ENCODE results near the gene GGT1. TPM values are rescaled to one million over a fixed set of nuclear protein-coding genes. Genes with fewer than 3 reads are reported as not detected.
"Not testable (repeated sequence)": the region's sequence is repeated elsewhere in the genome, so short reads cannot be mapped to it uniquely, and the experiment has no call there.

Gene GGT1
- 4.0 TPM for total RNA-seq
- long read RNA-seq, partial matches to known transcripts: 3 of 8 reads
- long read RNA-seq, other reads (novel, unspliced or antisense): 4 of 8 reads

GRCh38 chr22:24602847-24603769 lies at the start of gene GGT1:
Gene GGT1, plus strand, starts transcription at chr22:24603193. Its CDS starts 7,889 bp downstream, at chr22:24611082.
- not testable (repeated sequence) for DNase-seq (ENCODE audit: low spot score)

GRCh38 chr22:24553597-24554312 lies 49.2 kb upstream of the GGT1 start:
- DNase-seq (ENCODE audit: low spot score): no peak

- no peak for DNase-seq (ENCODE audit: low spot score)
Observed at GRCh38 chr22:24554313-24555164, 48.5 kb upstream of the GGT1 start, which contains the start of gene GUCD1. Gene GUCD1, minus strand, starts transcription at chr22:24555138. Its CDS starts 147 bp downstream, at chr22:24554991.

- peak; percentile 100 for DNase-seq (ENCODE audit: low spot score)
Observed at GRCh38 chr22:24555165-24556039, 47.6 kb upstream of the GGT1 start, which contains the start of gene SNRPD3. Gene SNRPD3, plus strand, starts transcription at chr22:24555999. Its CDS starts 1,676 bp downstream, at chr22:24557675.

- no peak for DNase-seq (ENCODE audit: low spot score)
Observed at GRCh38 chr22:24559471-24559870, 43.5 kb upstream of the GGT1 start.

GRCh38 chr22:24563246-24563645 lies 39.7 kb upstream of the GGT1 start:
- DNase-seq (ENCODE audit: low spot score): no peak

GRCh38 chr22:24564376-24565058 lies 38.5 kb upstream of the GGT1 start:
- no peak for DNase-seq (ENCODE audit: low spot score)

- DNase-seq (ENCODE audit: low spot score): no peak
Observed at GRCh38 chr22:24565077-24565476, 37.9 kb upstream of the GGT1 start.

- no peak for DNase-seq (ENCODE audit: low spot score)
Observed at GRCh38 chr22:24566899-24567511, 36.0 kb upstream of the GGT1 start.

GRCh38 chr22:24567668-24568067 lies 35.3 kb upstream of the GGT1 start:
- DNase-seq (ENCODE audit: low spot score): no peak

GRCh38 chr22:24571266-24571665 lies 31.7 kb upstream of the GGT1 start:
- no peak for DNase-seq (ENCODE audit: low spot score)

- DNase-seq (ENCODE audit: low spot score): no peak
Observed at GRCh38 chr22:24576778-24577177, 26.2 kb upstream of the GGT1 start.

GRCh38 chr22:24578355-24579257 lies 24.4 kb upstream of the GGT1 start:
- DNase-seq (ENCODE audit: low spot score): no peak

- DNase-seq (ENCODE audit: low spot score): no peak
Observed at GRCh38 chr22:24579258-24579601, 23.8 kb upstream of the GGT1 start.

GRCh38 chr22:24580276-24580675 lies 22.7 kb upstream of the GGT1 start:
- DNase-seq (ENCODE audit: low spot score): no peak

GRCh38 chr22:24582056-24582814 lies 20.8 kb upstream of the GGT1 start:
- DNase-seq (ENCODE audit: low spot score): no peak

All from mesenteric fat pad (tissue), 1 donor.